PFSK-1 (cell line): ENCODE data around the gene PACS2.

ENCODE experiments used
- FOXP2 ChIP-seq: optimal IDR thresholded peaks from 2 replicates; pipeline ENCODE3; 2011; ENCODE audit warnings: borderline replicate concordance, control low read depth, inconsistent platforms; ENCODE audit not compliant: insufficient read depth; ENCODE audit errors: extremely low read length, extremely low read depth
- TAF1 ChIP-seq: IDR thresholded peaks from 2 replicates; pipeline ENCODE4 v1.6.1; 2012; ENCODE audit warnings: low read length, control low read depth, borderline replicate concordance; ENCODE audit not compliant: insufficient read depth

- TF ChIP-seq TAF1 (no peak), FOXP2 (no peak)
These were observed 29.4 kb upstream of the PACS2 start for GRCh38 chr14:105285174-105285573.
